Testis (tissue), 2 donors: ENCODE results near the gene PRKN.

Experiments used
- CTCF ChIP-seq, 3 experiments: fragments of 450-650 bp in 2 of 3; fragments of 200-600 bp in 1 of 3; sonication (generic) in 1 of 3; IDR thresholded peaks; one replicate each; pipeline ENCODE4 v1.5.1; 2016 to 2019; ENCODE audit warnings: antibody characterized with exemption in 3 of 3, mild to moderate bottlenecking in 2 of 3, moderate library complexity in 1 of 3
- POLR2A ChIP-seq: fragments of 450-650 bp; IDR thresholded peaks from one replicate; pipeline ENCODE4 v1.6.1; 2017; ENCODE audit warnings: antibody characterized with exemption, mild to moderate bottlenecking, moderate library complexity

DNA sequence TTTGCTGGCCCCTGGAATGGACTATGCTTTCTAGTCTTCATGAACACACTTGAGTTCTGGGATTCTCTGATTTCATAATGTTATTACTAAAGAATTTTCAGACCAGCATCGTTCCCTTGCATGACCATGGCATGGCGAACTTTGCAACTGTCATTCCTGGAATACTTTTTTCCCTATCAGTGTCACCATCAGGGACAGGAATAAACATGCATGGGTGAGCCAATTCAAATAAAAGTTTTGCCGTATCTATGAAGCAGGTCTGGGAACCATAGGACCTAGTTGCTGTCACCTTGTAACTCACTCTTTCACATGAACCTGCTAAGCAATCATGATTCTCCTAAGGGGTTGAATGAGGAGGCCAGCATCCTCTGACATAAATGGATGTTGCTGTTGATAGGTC lies 1385.5 kb downstream of the PRKN start:
- TF ChIP-seq CTCF (IDR thresholded peaks at IDR 0.05), result no peak
- TF ChIP-seq POLR2A, result no peak
